Right renal pelvis (tissue), 4 donors: ENCODE measurements around the gene NDUFA13. TPM values are rescaled to one million over a fixed set of nuclear protein-coding genes. Genes with fewer than 3 reads are reported as not detected.

ENCODE experiments used
- DNase-seq, 4 donors: peaks; one replicate each; pipeline ENCODE4 v3.0.0-alpha.2; 2013; ENCODE audit warnings: low read depth in 4 of 4, low spot score in 3 of 4, missing footprints in 1 of 4
- polyA plus RNA-seq, 4 donors: library from polyadenylated mRNA; unstranded; fragments of 120-200 nt; gene quantifications; one replicate each; pipeline ENCODE4 v1.2.1, GENCODE V29; 2013; ENCODE audit not compliant: insufficient read length in 4 of 4

NDUFA13 gene
- polyA plus RNA-seq, 4 donors, result 229 to 357 (median 244) TPM

DNA sequence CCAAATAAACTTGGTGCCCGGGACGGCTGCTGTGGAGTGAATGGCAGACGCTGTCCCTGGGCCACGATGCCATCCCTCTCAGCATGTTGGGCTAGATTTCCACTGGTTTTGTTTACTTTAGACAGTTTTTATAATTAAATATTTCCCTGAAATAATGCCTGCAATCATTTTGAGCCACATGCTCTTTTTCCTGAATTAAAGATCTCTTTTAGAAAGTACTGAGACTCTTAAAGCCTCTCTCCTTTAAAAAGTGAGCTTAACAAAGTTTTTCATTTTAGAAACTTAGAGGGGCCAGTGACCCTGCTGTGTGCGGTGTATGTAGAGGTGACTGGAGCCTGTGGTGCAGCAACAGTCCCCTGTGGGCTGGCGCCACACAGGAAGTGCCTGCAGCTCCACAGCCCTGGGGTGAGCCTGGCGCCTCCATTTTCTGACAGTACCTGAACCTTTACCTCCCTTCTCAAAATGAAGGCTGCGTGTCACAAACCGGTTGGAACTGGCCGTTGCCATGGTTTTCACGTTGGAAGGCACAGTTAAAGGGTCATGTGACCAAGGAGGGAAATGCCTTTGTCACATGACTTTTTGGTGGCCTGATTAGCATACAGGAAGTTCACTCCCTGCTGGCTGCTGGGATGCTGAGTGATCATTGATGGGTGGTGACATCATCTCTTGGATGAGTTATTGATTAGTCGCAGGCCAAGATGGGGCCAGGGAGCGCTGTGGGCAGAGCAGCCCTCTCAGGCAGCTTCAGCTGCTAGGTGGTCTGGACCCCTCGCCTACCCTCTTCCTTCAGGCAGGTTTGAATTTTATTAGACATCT lies 26.9 kb upstream of the NDUFA13 start:
- peak; percentile 72 to 91 (median 89) for DNase-seq

DNA sequence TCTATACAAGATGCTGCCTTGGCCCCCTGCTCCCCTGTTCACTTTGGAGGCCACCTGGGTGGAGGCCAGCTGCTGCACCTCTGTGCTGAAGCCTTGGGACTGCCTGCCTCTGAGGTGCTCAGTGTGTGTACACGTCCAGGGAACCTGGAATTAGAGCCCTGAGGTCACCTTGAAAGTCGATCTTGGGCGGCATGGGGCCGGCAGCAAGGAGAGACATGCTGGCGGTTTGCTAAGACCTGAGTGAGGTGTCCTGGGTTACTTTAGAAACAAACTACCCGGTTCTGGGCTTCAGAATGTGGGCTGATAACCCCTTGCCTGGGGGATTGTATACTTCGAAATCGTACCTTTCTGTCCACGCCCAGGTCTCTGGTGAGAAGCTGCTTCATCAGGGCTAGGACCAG lies 26.2 kb upstream of the NDUFA13 start:
- no peak for DNase-seq

DNA sequence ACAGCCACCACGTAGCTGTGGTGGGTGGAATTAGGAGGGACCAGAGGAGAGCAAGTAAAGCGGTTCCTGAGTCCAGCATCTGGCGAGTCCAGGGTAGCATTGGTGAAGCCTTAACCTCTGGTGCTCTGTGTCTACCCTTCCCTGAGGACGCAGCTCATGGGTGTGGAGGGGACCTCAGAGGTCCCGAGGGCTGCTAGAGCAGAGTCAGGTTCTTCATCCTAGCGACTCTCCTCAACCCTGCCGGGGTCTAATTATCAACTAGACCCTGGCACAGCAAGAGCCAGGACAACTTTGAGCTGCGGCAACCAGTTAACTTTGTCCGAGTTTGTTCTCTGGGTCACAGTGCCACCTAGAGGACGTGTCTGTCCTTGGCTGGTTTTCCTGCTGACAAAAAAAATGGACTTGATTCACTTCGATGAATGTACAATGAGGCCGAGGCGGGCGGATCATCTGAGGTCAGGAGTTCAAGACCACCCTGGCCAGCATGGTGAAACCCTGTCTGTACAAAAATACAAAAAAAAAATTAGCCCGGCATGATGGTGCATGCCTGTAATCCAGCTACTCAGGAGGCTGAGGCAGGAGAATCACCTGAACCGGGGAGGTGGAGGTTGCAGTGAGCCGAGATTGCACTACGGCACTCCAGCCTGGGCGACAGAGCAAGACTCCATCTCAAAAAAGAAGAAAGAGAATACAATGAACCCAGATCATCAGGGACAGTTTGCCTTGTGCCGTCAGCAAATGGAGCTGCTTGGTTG lies 25.6 kb upstream of the NDUFA13 start:
- peak; percentile 80 to 85 (median 82) for DNase-seq

DNA sequence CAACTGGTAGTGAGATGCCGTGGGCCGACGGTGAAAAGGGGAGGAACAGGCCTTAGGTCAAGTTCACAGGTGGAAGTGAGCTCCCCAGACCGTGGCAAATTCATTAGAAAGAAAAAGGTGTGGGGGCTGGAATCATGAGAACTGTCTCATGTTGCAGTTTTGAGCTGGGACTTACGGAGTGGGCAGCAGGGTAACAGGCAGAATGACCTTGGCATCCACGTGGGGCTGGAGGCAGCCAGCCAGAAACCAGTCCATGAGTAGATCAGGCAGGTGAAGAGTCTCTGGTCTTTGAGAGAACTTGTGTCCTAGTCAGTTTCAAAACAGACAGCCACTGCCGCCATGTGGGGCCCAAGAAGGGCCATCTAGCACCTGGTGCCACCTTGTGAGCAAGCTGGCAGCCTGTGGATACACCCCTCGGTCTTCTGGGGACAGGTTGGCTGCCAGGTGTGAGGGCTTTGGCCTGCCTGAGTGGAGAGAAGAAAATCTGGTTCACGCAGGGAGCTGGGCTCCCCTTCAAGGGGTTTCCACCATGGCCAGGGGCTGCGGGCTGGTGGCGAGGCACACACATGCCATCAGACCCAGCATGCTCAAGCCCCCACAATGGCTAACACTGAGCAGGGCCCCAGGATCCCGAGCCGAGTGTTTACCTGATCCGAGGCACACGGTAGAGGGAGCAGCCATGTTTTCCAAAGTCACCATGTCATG lies 24.6 kb upstream of the NDUFA13 start:
- DNase-seq, result no peak

DNA sequence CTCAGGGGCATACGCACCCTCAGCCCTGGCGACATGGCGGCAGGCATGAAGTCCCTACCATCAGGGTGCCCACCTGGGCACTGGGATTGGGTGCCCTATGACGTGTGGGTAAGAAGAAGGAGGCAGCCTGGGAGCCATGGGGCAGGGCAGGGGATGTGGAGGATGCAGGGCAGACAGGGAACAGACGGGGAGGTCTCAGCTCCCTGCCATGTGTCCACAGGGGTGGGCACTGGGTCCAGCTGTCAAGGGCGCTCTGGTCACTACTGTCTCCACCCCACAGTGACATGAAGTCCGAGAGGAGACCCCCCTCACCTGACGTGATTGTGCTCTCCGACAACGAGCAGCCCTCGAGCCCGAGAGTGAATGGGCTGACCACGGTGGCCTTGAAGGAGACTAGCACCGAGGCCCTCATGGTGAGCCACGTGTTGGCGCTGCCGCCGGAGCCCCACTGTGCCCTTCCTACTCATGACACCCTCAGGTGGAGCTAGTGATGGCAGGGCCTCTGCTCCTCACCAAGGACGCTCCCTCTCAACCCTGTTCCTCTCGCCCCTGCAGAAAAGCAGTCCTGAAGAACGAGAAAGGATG lies 23.9 kb upstream of the NDUFA13 start:
- no peak for DNase-seq

DNA sequence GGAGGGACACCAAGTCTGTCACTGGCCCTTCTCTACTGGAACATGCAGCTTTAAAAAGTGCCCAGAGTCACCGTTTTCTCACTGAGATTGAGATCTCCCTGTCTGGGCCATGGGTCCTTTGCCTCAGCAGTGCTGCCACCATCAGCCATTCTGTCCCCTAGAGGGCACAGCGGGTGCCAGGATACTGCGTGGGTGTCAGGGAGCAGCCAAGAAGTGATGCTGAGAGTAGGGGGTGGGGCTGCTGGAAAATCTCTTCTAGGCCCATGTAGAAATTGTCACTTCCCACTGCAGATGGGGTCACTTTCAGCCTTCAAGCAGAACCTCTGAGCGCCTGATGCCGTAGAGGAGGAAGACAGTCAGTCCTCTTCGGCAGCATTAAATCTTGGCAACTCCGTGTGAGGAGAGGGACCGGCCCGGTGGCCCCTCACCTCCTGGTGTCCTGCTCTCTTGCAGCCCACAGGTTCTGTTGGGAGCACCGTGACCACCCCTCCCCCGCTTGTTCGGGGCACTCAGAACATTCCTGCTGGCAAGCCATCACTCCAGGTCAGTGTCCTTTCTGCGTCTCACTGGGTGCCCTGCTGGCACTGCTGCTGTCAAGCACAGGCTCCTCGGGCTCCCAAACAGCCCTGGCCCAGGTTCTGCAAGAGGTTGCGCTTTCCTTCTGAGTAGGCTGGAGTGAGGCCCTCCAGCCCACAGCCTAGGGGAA lies 22.0 kb upstream of the NDUFA13 start:
- DNase-seq, result no peak

DNA sequence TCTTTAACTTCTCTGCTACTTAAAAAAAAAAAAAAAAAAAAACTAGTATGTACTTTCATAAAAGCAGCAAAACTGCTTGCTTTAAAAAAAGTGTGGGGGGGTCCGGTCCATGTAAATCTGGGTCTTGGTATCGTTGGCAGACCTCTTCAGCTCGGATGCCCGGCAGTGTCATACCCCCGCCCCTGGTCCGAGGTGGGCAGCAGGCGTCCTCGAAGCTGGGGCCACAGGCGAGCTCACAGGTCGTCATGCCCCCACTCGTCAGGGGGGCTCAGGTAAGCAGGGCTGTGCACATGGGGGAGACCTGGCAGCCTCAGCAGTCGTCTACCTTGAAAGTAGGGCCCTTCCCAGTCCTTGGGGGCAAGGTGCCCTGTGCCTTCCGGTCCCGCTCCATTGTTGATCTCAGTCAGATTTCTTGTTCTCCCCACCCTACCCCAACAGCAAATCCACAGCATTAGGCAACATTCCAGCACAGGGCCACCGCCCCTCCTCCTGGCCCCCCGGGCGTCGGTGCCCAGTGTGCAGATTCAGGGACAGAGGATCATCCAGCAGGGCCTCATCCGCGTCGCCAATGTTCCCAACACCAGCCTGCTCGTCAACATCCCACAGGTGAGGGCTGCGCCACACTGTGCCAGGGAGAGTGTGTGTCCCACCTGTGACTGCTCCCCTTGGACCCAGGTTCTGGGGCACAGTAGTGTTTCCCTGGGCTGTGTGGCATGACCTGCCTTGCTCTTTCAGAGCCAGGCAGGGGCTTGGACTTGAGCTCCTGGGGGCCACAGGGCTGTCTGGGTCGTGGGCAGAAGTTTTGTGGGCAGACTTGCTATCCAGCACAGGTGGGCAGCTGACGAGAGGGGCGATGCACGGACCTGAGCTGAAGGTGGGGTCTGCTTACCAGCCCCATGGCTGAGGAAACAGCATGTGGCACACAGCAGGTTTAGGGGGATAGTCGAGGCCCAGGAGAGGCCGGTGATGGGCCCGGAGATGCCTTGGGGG lies 20.1 kb upstream of the NDUFA13 start:
- DNase-seq, result no peak

GRCh38 chr19:19498255-19498991 lies 17.6 kb upstream of the NDUFA13 start:
- DNase-seq, result no peak

DNA sequence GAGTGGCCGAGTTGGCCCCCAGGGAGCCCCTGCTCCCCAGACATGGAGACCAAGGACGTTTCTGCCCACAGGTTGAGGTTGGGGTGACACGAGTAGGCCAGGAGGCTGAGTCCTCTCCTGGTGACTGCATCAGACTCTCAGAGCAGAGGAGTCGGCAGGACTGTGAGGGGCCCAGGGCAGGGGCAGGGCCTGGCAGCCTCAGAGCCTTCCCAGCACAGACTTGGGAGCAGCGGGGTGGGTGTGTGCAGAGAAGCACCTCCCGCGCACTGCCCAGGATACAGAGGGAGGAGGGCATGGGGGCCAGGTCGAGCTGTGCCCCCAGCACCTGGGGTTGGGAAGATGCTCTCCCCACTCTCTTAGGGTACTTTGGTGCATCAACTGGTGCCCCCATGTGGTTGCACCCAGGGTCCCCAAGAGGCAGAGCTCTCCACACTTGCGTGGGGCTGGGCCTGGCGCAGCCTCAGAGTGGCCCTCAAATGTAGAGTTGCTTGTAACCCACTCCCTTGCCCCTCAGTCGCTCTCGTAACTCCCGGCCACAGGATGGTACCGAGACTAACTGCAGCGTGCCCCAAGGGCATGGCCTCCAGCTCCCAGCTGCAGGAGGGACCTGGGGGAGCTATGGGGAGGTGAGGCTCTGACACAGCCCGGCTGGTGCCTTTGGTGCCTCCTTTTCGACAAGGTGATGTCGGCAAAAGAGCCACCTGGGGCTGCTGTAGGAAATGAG lies 16.6 kb upstream of the NDUFA13 start:
- no peak for DNase-seq

DNA sequence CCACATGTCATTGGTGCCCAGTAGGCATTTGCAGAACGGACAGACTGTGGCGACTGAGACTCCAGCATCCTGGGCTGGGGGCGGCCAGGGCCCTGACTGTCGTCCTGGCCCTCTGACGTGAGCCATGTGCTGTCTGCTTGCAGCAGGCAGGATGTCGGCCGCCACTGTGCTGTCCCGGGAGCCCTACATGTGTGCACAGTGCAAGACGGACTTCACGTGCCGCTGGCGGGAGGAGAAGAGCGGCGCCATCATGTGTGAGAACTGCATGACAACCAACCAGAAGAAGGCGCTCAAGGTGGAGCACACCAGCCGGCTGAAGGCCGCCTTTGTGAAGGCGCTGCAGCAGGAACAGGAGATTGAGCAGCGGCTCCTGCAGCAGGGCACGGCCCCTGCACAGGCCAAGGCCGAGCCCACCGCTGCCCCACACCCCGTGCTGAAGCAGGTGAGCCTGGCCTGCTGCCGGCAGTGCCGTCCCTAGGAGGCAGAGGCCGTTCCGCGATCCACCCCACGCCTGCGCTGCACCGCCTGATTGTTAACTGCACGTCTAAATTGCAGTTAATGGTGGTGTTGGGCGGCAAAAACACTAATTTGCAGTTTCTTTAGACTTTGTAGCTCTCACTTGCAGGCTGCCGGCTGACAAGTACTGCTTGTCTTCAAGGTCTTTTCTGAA lies 14.9 kb upstream of the NDUFA13 start:
- DNase-seq, result no peak

DNA sequence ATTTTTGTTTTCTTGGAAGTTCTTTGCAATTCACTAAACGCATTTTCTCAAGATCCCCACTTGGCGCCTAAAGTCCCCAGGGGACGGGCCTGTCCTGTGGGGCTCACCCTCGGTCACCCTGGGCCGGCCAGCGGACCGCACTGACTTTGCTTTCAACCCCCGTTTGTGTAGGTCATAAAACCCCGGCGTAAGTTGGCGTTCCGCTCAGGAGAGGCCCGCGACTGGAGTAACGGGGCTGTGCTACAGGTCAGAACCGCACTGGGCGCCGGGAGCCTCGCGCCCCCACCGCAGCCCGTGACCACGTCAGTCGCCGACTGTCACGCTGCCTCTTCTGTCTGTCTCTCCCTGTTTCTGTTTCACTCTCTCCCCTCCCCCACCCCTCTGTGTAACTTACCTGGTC lies 14.2 kb upstream of the NDUFA13 start:
- no peak for DNase-seq

DNA sequence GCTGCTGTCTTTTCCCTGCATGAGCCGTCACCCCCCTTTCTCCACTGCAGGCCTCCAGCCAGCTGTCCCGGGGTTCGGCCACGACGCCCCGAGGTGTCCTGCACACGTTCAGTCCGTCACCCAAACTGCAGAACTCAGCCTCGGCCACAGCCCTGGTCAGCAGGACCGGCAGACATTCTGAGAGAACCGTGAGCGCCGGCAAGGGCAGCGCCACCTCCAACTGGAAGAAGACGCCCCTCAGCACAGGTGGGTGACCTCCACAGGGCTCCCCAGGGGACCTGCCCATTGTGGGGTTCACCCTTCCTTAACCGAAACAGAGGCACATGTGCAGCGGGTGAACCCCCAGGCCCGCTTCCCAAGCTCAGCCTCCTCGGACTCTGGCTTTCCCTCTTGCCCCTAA lies 13.7 kb upstream of the NDUFA13 start:
- DNase-seq, result no peak

DNA sequence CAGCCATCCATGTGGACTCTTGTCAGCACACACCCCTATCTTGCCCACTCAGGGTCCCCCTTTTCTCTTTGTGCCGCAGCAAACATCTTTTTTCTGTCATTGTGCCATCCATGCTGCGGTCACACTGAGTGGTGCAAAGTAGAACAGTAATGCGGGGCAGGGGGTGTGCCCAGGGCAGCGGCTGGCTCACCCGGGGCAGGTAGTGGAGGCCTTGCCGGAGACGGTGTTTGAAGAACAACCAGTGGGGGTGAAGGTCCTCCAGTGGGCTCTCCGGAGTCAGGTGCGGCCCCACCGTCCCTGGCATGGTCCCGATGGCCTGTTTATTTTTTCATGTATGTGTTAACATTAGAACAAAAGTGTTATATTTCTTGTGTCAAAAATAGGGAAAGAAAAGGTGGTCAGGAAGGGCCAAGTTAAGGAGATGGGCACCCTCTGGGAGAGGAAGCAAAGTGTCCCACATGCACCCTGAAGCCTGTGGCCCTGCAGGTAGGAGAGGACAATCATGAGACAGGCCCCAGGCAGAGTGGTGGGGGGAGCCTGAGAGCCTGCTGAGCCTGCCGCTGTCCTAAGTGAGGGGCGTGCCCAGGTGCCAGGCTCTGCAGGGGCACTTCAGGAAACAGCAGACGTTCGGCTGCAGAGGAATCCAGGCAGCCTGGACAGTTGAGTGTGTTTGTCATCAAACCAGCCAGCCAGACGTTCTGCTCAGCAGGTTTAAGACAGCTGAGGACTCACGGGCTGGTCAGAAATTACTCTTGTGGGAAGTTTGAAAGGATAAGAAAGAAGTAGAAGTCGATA lies 13.0 kb upstream of the NDUFA13 start:
- no peak for DNase-seq

DNA sequence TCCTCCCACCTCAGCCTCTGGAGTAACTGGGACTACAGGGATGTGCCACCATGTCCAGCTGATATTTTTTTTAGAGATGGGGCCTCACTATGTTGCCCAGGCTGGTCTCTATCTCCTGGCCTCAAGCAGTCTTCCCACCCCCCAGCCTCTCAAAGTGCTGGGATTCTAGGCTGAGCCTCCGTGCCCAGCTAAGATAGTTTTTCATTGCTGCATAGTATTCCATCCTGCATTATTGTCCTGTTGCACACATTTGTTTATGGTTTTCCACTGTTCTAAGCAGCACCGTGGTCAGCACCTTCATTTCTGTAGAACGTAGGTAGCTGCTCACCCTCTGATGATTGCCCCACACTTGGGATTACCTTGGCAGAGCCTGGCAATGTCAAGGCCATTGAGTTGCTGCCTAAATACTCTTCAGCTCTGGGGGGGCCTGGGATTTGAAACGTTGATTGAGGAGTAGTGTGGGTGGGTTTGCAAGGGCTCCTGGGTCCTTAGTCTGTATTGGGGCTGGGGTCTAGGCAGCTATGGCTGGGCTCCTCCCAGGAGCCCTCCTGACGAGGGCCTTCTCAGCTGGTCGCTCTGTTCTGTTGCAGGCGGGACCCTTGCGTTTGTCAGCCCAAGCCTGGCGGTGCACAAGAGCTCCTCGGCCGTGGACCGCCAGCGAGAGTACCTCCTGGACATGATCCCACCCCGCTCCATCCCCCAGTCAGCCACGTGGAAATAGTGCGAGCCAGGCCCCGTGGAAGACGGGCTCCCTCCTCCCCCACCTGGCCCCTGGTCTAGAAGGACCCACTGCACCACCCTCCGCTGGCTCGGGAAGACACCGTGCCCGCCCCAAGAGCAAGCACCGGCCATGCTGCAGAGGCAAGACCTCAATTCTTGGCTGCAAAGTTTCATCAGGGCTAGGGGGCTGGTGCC lies 11.0 kb upstream of the NDUFA13 start:
- no peak for DNase-seq

- DNase-seq, result no peak
Observed at GRCh38 chr19:19505669-19506326, 10.2 kb upstream of the NDUFA13 start.
